ENCODE results near the gene IGLL1.
A peak's percentile ranks its signal among the peaks of the same experiment; 100 is the strongest.
"Not testable (repeated sequence)": the region's sequence is repeated elsewhere in the genome, so short reads cannot be mapped to it uniquely, and the experiment has no call there.

The IGLL1 gene

DNA sequence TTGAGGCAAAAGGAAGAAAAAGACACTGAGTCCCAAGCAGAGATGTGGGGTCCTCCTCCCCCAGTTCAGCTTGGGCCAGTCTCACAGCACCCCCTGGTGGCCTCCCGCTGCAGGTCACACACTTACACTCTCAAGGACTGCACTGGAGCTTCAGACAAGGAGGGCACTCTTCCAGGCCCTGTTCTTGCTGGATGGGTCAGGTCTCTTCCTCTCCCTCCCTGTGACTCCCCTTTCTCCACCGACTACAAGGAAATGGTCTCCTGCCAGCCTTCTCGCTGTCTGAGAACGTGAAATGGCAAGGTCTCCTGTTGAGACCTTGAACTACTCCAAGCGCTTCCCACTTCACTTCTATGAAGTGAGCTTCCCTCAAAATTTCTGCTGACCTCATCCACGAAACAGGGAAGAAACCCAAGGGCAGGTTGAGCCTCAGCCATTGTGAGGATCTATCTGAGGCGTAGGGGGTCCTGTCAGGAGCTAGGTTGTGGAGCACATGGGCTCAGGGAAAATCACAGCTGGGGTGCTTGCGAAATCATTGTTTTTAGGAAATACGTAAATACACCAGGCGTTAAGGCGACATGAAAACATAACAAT is 11.2 kb upstream of the IGLL1 start:
- peak in 4 of 5 donors; percentile 25 to 51 (median 31) for DNase-seq

DNA sequence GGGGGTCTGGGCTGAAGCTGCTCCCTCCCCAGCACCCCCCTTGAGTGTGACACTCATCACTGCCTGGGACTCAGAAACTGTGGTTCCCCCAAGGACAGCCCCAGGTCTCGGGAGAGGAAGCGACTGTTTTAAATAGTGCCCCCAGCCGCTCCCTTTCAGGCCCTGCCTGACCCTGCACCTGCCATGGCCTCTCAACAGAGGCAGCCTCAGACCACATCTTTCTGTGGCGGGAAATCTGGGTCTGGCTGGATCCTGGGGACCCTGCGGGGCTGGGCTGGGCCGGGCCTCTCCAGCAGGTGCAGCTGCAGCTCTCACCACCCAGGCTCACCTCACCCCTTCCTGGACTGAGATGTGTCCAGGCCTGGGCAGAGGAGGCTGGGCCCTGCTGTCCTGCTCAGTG is 3.7 kb upstream of the IGLL1 start:
- DNase-seq, result no peak

DNA sequence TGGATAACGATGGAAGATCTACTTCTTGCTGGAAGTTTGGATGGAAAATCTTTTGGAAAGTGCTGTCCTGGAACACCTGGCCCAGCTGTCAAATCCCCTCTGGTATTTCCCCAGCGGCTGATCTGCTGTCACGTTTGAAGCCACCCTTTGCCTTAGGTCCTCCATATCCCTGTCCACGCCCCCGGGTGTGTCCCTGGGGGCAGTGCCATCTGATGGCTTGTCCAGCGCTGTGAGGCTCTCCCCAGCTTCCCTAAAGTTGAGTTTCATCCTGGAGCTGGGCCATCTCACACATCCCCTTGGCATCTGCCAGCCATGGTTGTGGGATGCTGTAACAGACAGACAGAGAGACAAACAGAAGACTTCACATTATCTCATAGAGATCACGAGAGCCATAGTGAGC is 3.1 kb upstream of the IGLL1 start:
- no peak for DNase-seq

DNA sequence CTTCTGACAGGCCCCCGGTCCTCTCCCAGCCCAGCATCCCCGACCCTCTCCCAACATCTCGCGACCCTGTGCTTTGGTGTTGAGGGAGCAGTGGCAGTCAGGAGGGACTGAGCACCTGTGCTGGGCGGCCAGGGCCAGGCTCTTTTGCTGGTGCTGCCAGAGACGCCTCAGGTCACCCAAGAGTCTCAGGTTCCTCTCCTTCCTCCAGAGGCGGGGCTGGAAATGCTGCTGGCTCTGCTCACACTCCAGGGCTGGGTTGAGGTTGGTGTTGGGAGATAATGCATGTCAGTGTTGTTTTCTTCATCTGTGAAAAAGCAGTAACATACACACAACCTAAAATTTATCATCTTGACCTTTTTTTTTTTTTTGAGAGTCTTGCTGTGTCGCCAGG is 1.2 kb upstream of the IGLL1 start:
- DNase-seq, result no peak

DNA sequence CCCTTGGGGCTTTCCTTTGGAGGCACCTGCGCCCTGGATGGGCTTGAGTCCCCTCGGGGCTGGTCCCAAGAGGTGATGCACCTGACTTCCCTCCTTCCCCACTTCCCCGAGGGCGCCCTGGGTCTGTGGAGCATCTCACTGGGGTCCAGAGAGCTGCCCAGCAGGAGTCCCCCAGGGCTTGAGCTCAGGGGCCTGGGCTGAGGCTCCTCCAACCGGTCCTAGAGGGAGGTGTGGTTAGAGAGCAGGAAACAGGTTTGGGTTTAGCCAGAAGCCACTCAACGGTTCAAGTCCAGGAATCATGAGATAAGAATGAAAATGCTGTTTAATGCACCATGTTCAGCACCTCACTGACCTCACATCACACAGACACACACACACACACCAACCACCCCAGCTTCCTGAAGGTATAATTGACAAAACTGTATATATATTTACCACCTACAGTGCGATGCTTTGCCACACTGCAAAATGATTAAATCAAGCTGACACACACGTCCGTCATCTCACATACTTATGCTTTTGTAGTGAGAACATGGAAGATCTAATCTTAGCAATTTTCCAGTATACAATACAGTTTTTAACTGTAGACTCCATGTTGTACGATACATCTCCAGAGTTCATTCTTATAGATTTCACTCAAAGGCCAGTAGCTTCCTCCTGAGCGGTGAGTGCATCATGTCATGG is 628 bp upstream of the IGLL1 start:
- peak in 1 of 5 donors; percentile 57 for DNase-seq

DNA sequence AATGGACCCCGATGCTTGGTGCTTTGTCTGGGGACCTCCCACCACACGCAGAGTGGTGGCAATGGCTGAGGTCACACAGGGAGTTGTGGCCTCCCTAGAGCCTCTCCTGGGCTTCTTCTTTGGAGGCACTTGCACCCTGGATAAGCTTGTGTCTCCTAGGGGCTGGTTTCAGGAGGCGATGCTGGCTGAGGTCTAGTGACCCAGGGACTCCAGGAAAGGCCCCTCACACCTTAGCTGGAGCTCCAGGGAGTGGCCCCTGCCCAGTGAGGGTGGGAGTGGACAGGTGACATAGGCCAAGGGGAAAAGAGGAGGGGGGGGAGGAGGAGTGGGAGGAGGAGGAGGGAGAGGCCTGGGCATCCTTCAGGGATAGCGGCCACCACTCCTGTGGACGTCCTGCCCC is 810 bp downstream of the IGLL1 start:
- no peak for DNase-seq

DNA sequence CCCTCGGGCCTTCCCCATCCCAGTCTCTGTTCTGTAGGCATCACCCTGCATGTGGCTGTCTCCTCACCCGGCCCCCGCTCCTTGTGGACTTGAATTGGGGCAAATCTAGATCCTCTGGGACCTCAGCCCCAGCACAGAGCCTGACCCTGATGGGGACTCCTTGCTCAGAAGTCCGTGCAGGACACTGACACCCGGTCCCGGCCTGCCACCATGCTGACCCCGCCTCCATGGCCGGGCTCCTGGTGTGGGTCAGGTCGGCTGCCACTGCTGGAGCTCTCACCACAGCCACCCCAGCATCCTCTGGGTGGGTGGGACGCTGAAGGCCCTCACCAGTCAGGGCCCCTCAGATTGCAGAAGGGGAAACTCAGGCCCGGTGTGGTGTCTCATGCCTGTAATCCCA is 1.8 kb downstream of the IGLL1 start:
- DNase-seq, result no peak

DNA sequence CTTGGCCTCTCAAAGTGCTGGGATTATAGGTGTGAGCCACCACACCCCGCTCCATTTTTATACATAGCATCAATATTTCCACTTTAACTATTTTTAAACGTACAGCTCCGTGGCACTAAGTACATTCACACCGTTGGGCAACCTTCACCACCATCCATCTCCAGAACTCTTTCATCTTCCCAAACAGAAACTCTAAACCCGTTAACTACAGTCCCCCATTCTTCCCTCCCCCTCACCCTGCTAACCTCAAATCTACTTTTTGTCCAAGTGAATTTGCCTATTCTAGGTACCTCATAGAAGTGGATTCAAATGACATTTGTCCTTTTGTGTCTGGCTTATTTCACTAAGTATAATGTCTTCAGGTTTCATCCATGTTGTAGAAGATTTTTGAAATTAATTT is 3.4 kb downstream of the IGLL1 start:
- DNase-seq, result no peak

DNA sequence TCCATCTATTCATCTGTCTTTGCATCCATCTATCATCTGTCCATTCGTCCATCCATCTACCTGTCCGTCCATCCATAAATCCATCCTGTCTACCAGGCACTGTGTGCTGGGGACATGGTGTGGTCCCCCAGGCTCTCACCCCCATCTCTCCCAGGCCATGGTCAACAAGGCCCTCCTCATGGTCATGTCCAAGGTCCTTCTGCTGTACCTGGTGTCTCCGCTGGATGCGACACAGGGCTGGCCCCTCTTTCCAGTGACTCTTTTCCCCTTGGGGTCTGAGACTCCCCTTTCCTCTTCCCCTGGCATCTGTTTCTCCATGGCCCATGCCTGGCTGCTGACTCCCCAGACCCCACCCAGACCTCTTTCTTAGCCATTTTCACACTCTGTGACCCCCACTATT is 4.5 kb downstream of the IGLL1 start:
- DNase-seq, result no peak

DNA sequence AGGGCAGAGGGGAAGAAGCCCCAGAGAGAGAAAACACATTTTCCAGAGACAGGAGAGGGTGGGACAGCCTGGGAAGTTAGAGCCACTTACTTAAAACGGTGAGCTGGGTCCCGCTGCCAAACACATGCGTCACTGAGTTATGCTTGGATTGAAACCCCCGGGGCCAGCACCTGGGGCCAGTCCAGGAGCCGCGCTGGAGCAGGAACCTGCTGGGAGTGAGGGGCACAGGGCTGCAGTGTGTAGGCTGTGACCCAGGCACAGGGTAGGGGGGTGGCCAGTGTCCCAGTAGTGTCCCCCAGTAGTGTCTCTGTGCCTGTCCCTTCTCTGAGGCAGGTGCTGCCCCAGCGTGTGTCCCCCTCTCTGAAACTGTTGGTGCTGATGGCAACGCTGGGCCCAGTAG is 5.2 kb downstream of the IGLL1 start:
- DNase-seq, result no peak

DNA sequence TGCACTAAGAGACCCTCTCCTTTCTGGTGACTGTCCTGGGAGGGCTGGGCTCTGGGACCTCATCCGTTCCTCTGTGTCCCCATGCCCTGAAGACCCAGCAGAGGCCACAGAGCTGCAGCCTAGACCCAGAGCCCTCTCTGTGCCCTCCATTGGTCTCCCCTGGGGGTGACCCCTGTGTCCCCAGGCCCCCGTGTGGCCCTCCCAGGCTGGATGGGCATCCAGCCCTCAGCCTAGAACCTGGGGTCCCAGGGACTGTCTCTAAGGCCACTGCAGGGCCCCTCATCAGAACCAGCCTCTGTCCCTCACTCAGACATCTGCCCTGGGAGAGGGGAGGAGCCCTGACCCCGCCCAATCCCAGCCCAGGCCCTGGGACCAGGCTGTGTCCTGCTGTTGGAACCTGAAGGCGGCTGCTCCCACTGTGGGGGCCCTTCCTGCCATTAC is 5.7 kb downstream of the IGLL1 start:
- no peak for DNase-seq

DNA sequence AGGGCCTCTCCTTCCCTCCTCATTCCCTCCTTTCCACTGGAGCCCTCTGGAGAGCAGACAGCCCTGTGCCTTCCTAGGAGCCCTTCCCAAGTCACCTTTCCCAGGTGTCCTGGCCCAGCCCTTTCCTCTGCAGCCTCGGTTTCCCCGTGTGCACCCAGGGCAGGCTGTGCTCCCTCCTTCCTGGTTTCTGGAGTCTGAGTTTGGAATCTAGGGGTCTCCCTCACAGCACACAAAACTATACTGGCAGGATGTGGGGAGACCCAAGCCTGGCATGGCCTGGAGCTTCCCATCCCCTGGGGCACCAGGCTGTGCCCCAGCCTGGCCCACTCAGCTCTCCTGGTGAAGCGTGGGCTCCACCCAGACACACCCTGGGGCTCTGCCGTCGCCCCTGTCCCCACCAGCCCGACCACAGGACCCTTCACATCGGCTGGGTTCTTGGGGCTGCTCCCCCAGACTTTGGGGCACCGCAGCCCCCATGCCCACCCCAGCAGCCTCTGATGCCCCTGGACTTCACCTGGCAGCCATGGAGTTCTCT is 6.3 kb downstream of the IGLL1 start:
- not testable (repeated sequence) for DNase-seq

DNA sequence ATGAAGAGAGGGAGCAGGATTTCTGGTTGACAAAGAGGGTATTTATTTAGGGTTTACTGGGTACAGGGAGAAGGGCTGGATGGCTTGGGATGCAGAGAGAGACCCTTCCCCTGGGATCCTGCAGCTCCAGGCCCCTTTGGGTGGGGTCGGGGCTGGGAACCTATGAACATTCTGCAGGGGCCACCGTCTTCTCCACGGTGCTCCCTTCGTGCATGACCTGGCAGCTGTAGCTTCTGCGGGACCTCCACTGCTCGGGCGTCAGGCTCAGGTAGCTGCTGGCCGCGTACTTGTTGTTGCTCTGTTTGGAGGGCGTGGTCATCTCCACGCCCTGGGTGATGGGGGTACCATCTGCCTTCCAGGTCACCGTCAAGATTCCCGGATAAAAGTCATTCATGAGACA is 7.0 kb downstream of the IGLL1 start:
- DNase-seq, result not testable (repeated sequence)

DNA sequence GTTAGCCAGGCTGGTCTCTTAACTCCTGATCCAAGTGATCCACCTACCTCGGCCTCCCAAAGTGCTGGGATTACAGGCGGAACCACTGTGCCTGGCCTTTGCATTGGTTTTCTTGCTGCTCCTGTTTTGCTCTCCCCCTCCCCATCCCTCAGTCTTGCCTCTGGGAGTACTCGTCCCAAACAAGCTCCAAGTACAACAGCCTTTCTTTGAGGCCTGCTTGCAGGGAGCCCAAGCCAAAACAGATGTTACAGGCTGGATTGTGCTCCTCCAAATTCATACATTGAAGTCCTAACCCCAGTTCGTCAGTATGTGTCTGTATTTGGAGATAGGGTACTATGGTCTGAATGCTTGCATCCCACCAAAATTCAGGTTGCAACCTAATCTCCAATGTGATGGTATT is 8.6 kb downstream of the IGLL1 start:
- DNase-seq, result no peak

DNA sequence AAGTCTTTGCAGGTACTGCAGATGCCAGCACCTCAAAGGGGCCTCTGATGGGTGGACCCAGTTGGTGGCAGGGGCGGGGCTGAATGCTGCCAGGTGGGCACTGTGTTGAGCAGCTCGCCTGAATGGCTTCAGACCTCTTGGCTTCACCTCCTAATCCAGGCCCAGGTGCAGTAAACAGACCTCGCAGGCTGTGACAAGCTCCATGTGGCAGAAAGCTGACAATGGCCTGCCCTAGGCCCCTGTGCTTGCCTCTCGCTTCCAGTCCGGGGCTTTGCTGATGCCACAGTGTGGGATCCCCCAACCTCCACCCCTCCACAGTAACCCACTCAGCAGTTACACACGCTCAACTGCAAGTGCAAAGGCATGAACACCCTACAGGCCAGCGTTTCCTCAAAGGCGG is 9.4 kb downstream of the IGLL1 start:
- no peak for DNase-seq

DNA sequence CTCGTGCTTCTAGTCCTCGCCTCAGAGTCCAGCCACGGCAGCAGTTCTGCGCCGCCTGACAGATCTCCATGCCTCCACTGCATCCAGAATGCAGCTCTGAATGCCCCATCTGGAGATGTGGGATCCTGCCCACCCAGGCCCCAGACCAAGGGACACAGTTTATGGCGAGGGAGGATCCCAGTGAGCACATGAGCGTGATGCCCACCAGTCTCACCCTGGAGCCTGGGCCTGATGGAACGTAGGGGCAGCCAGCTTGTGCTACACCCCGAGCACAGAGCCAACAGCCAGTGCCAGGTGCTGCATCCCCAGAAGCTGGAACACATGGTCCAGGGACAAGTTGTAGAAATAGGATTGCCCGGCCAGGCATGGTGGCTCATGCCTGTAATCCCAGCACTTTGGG is 10.4 kb downstream of the IGLL1 start:
- DNase-seq, result no peak

DNA sequence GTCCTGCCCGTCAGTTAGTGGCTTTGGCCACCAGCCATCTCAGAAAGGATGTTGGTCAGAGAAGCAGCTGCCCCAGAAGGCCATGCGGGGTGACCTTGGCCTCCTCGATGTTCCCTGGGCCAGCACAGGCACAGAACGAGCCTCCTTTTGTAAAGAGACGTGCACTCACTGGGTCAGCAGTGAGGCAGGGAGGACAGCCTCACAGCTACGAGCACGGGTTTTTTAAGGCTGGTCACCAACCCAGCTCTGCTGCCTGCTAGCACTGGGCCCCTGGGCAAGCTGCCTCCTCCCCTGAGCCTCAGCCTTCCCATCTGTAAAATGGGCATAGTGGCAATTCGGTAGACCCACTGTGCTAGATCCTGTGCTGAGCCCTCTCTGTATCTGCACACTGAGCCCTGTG is 10.8 kb downstream of the IGLL1 start:
- no peak for DNase-seq

DNA sequence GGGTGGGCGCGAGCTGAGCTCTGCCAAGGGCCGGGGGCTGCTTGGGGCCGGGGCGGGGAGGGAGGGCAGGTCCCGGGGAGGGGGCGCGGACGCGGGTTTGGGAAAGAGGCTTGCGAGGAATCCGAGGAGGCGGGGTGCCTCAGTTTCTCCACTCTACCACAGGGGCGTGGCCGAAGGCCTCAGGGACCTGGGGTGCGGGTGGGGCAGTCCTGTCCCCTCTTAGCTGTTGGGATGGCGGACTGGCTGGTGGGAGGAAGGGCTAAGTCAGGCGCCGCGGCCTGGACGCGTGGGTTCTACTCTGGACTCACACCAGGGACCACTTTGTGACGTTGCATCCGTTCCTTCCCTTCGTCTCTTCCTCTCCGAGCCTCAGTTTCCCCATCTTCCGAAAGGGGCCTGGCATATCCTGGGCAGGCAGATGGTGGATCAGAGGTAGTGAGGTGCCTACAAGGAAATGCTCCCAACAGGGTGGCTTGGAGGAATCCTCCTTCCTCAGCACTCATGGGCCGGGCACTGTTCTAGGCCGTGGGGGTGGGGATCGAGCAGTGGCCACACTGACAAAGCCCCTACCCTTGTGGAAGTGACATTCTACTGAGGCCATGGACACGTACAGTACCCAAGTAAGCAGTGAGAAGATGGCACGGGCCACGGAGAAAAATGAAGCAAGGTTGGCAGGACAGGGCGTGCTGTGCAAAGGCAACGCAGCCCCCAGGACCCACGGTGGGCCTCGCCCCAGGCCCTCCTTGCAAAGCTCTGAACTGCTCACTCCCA is 13.2 kb downstream of the IGLL1 start:
- DNase-seq, result no peak

DNA sequence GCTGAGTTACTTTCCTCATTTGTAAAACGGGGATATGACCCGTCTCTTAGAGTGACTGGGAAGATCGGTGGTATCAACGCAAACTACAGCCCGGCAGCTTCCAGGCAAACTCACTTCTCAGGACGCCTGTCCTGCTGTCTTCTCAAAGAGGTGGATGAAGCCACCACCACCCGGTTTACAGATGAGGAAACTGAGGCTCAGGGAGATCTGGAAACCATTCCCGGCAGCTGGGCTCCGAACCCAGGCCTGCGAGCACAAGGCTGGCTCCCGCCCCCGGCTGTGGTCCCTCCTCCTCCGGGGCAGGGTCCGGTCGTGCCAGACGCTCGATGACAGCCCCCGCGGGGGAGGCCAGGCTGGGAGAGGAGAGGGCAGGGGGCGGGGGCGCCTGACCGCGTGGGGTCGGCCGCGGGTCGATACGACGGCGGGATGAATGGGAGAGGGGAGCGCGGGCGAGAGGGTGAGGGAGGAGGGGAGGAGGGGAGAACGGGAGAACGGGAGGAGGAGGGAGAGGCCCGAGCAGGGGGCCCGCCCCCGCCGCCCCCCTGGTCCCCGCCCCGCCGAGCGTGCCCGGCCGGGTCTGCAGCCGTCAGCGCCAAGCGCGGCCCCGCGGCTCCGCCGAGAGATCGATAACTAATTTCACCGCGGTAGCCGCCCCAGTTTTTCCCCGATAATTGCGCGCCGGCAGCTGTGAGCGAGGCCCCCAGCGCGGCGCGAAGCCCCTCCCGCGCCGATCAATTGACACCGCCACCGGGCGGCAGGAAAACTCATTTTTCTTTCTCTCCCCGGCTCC is 14.0 kb downstream of the IGLL1 start:
- no peak for DNase-seq

DNA sequence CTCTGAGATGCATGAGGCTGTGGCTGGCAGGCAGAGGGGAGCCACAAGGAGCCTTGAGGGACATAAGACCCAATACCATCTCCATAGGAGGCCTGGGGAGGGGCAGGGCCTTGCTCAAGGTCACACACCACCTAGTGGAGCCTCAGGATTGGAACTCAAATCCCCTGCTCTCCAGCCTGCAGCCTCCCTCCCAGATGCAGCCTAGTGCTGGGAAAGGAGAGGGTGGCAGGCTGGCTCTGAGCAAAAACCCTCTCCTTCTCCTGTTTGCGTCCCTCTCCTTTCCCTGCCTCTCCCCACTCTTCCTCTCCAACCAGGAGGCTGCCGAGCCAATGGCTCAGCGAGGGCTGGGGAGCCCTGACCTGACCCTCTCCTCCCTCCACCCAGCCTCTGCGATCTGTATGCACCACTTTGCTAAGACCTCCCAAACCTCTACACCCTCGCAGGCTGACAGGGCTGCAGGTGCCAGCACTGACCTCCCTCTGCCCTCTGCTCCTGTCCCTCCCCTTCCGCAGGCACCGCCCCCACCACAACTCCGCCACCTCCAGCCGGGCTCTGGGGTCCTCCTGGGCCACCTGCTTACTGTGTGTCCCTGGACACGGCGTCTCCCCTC is 14.7 kb downstream of the IGLL1 start:
- no peak for DNase-seq

DNA sequence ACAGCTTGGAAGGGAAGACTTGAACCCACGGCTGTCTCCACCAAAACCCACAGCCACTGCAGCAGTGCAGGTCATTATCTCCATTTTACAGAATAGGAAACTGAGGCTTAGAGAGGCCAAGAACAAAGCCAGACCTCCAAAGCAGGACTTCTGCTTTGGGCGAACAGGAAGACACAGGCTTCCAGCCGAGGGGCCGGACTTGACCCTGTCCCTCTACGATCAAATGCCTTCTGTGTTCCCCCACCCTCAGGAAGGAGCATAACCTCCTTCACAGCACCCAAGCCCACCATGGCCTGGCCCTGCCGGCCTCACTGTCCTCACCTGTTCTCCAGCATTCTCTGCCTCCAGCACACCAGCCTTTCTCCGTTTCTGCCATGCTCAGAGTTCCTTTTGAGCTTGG is 15.8 kb downstream of the IGLL1 start:
- DNase-seq, result no peak

DNA sequence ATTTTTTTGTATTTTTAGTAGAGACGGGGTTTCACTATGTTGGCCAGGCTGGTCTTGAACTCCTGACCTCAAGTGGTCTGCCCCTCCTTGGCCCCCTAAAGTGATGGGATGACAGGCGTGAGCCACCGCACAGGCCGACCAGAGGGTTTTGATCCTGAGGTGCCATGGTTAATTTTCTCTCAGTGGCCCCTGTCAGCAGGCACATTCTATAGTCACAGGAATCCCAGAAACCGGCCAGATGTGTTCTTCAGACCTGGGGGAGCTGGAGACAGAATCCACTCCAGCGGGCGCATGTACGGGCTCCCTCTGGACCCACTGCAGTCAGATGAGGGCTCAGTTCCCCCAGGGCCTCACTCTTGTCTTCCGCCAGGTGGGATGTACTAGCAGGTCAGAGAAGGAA is 17.0 kb downstream of the IGLL1 start:
- DNase-seq, result no peak

DNA sequence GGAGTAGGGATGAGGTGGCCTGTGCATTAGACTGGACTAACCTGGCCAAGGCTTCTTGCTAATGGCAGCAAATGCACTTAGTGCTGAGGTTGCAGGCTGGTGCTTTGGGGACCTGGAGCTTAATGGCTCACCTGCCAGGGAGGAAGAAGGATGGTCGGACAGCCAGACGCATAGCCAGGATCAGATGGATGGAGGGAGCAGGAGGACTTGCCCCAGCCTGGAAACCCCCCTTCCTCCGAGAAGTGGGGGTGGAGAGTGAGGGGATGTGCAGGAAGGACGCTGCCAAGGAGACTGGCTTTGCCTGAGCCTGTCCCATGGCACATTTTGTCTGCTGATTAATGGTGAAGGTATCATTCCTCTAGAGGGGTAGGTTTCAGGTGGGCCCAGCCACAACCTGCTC is 17.9 kb downstream of the IGLL1 start:
- DNase-seq, result no peak
